ENCODE measurements around the gene THAP8. TPM values are rescaled to one million over a fixed set of nuclear protein-coding genes. Genes with fewer than 3 reads are reported as not detected.

Gene THAP8
- total RNA-seq, 1 donor from 2014 or later, result 6.0 TPM

DNA sequence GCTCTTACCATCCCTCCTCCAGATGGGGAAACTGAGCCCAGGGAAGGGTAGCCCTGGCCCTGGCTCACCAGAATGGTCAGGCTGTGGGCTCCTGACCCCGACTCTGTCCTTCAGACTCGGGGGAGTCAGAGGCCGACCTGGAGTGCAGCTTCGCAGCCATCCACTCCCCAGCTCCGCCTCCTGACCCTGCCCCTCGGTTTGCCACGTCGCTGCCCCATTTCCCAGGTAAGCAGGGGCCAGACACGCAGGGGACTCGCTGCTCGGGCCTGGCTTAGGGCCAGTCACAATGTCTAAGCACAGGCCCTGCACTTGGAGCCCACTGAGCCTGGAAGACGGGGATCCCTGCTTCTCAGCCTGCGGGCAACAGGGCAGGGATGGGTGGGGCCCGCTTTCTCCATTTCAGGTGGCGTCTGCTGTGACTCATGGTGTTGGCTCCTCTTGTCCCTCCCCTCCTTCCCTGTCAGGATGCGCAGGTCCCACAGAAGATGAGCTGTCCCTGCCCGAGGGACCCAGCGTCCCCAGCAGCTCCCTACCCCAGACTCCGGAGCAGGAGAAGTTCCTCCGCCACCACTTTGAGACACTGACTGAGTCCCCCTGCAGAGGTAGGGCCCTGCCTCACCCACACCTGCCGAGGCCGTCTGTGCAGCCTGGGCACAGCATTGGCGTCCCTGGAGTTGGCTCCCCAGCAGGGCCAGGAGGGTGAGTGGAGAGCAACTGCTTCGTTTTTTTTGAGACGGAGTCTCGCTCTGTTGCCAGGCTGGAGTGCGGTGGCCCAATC is 47.7 kb upstream of the THAP8 start:
- Histone ChIP-seq H3K4me2 (ENCODE audit: low read length) (no peak overlapping the region), H3K27me3 (ENCODE audit: insufficient read depth, low read length) (no peaks in the 10 kb centered on the region), H3K79me2 (ENCODE audit: insufficient read depth, low read length) (no peaks in the 10 kb centered on the region), H3K9me3 (ENCODE audit: insufficient read depth, low read depth, low read length) (no peaks in the 10 kb centered on the region), H3K9ac (ENCODE audit: low read length) (no peak overlapping the region), H4K20me1 (ENCODE audit: insufficient read depth, low read length) (no peaks in the 10 kb centered on the region), H3K4me3 (ENCODE audit: insufficient read depth, low read depth, low read length) (no peak overlapping the region), H2AFZ (ENCODE audit: low read depth, low read length) (no peak overlapping the region), H3K36me3 (ENCODE audit: insufficient read depth, low read length) (peaks cover 3% of the 10 kb centered on the region), H3K27ac (ENCODE audit: low read depth, low read length) (no peak overlapping the region), H3K4me1 (ENCODE audit: insufficient read depth, low read length) (no peaks in the 10 kb centered on the region)
- H3K27ac Mint-ChIP-seq (ENCODE audit: unreplicated experiment), result no peak overlapping the region
- TF ChIP-seq CTCF (IDR thresholded peaks at IDR 0.05; ENCODE audit: insufficient read depth, low read depth, low read length) (no peak), EZH2 (IDR thresholded peaks at IDR 0.05; ENCODE audit: insufficient read depth, low read length) (no peak)
- FAIRE-seq (no peak), DNase-seq (ENCODE audit: low read depth) (no peak)
- H3K4me3 Mint-ChIP-seq (ENCODE audit: unreplicated experiment), result no peak overlapping the region
- H3K36me3 Mint-ChIP-seq (ENCODE audit: low read depth, unreplicated experiment), result peaks cover 4% of the 10 kb centered on the region
- H3K9me3 Mint-ChIP-seq (ENCODE audit: unreplicated experiment), result no peaks in the 10 kb centered on the region
- H3K4me1 Mint-ChIP-seq (ENCODE audit: low read depth, unreplicated experiment), result peaks cover 7% of the 10 kb centered on the region
- peaks cover 3% of the 10 kb centered on the region for H3K27me3 Mint-ChIP-seq (ENCODE audit: low read depth, unreplicated experiment)

- Histone ChIP-seq H3K36me3 (ENCODE audit: insufficient read depth, low read length) (peaks cover 3% of the 10 kb centered on the region), H3K4me2 (ENCODE audit: low read length) (no peak overlapping the region), H3K27me3 (ENCODE audit: insufficient read depth, low read length) (no peaks in the 10 kb centered on the region), H3K9me3 (ENCODE audit: insufficient read depth, low read depth, low read length) (no peaks in the 10 kb centered on the region), H2AFZ (ENCODE audit: low read depth, low read length) (no peak overlapping the region), H3K27ac (ENCODE audit: low read depth, low read length) (no peak overlapping the region), H3K9ac (ENCODE audit: low read length) (no peak overlapping the region), H3K79me2 (ENCODE audit: insufficient read depth, low read length) (no peaks in the 10 kb centered on the region), H3K4me1 (ENCODE audit: insufficient read depth, low read length) (no peaks in the 10 kb centered on the region), H4K20me1 (ENCODE audit: insufficient read depth, low read length) (no peaks in the 10 kb centered on the region), H3K4me3 (ENCODE audit: insufficient read depth, low read depth, low read length) (no peak overlapping the region)
- TF ChIP-seq EZH2 (IDR thresholded peaks at IDR 0.05; ENCODE audit: insufficient read depth, low read length), result no peak
- no peak for TF ChIP-seq CTCF (IDR thresholded peaks at IDR 0.05; ENCODE audit: insufficient read depth, low read depth, low read length)
- Mint-ChIP-seq H3K27me3 (ENCODE audit: low read depth, unreplicated experiment) (peaks cover 3% of the 10 kb centered on the region), H3K27ac (ENCODE audit: unreplicated experiment) (no peak overlapping the region), H3K4me3 (ENCODE audit: unreplicated experiment) (no peak overlapping the region), H3K4me1 (ENCODE audit: low read depth, unreplicated experiment) (peaks cover 7% of the 10 kb centered on the region), H3K36me3 (ENCODE audit: low read depth, unreplicated experiment) (no peaks in the 10 kb centered on the region), H3K9me3 (ENCODE audit: unreplicated experiment) (no peaks in the 10 kb centered on the region)
- FAIRE-seq (no peak), DNase-seq (ENCODE audit: low read depth) (no peak)
These were observed 46.4 kb upstream of the THAP8 start for GRCh38 chr19:36100476-36100875.

- no peaks in the 10 kb centered on the region for H3K27me3 ChIP-seq (ENCODE audit: insufficient read depth, low read length)
- no peaks in the 10 kb centered on the region for H3K9me3 ChIP-seq (ENCODE audit: insufficient read depth, low read depth, low read length)
- Mint-ChIP-seq H3K27ac (ENCODE audit: unreplicated experiment) (no peak overlapping the region), H3K36me3 (ENCODE audit: low read depth, unreplicated experiment) (no peaks in the 10 kb centered on the region), H3K4me3 (ENCODE audit: unreplicated experiment) (no peak overlapping the region), H3K9me3 (ENCODE audit: unreplicated experiment) (no peaks in the 10 kb centered on the region), H3K27me3 (ENCODE audit: low read depth, unreplicated experiment) (peaks cover 3% of the 10 kb centered on the region), H3K4me1 (ENCODE audit: low read depth, unreplicated experiment) (peaks cover 4% of the 10 kb centered on the region)
- DNase-seq (ENCODE audit: low read depth) (no peak), FAIRE-seq (no peak)
- peaks cover 8% of the 10 kb centered on the region for H3K36me3 ChIP-seq (ENCODE audit: insufficient read depth, low read length)
- H3K4me2 ChIP-seq (ENCODE audit: low read length), result no peak overlapping the region
- TF ChIP-seq CTCF (IDR thresholded peaks at IDR 0.05; ENCODE audit: insufficient read depth, low read depth, low read length) (no peak), EZH2 (IDR thresholded peaks at IDR 0.05; ENCODE audit: insufficient read depth, low read length) (no peak)
- H3K4me3 ChIP-seq (ENCODE audit: insufficient read depth, low read depth, low read length), result no peak overlapping the region
- no peak overlapping the region for H2AFZ ChIP-seq (ENCODE audit: low read depth, low read length)
- no peaks in the 10 kb centered on the region for H3K4me1 ChIP-seq (ENCODE audit: insufficient read depth, low read length)
- no peaks in the 10 kb centered on the region for H3K79me2 ChIP-seq (ENCODE audit: insufficient read depth, low read length)
- H4K20me1 ChIP-seq (ENCODE audit: insufficient read depth, low read length), result no peaks in the 10 kb centered on the region
- no peak overlapping the region for H3K9ac ChIP-seq (ENCODE audit: low read length)
- no peak overlapping the region for H3K27ac ChIP-seq (ENCODE audit: low read depth, low read length)
These were observed 45.2 kb upstream of the THAP8 start for GRCh38 chr19:36099166-36099785.

Measured in astrocyte (in vitro differentiated cells and primary cell).